ENCODE data around the gene MED29. TPM values are rescaled to one million over a fixed set of nuclear protein-coding genes. Genes with fewer than 3 reads are reported as not detected.
A peak's percentile ranks its signal among the peaks of the same experiment; 100 is the strongest.

MED29 gene
- total and polyA plus RNA-seq, 2 of the 13 experiments (the other 11 are each of a cell fraction or from before 2014, with no cell fraction given), result 14.0 to 19.7 TPM

DNA sequence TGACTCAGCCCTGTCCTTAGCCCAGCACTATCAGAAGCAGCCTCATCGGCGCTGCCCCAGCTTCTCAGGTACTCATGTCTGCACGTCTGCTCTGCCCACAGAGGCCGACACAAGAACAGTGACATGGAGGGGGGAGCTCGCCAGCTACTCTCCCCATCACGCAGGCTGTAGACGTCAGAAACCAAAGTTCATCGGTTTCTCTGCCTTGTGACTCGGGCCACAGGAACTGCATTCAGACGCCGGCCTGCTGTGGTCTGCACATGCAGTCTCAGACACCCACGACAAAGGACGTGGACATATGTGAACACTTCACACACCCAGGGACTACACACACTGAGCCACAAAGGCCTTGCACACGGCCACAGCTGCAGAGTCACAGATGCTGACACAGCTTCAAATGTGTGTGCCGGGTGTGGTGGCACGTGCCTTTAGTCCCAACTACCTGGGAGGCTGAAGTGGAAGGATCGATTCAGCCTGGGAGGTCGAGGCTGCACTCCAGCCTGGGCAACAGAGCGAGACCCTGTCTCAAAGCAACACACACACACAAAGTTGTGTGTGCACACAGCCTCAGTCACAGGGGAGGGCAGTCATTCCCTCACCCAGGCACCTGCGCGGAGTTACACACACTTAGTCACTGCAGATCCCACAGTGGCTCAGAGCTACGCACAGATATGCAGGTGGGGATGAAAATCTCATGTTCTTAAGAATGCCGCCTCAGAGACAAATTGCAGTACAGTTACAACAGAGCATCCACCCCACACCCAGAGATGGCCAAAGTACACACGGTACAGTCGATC lies 10.6 kb downstream of the MED29 start (continued):
- TF ChIP-seq PHB2 (IDR thresholded peaks at IDR 0.05; ENCODE audit: partially characterized antibody) (no peak), SMARCC2 (IDR thresholded peaks at IDR 0.05) (no peak), TGIF2 (CRISPR knock-in tag; IDR thresholded peaks at IDR 0.05) (peak; percentile 7; the same call in 1 of the 2 replicates), ZNF282 (IDR thresholded peaks at IDR 0.05; ENCODE audit: partially characterized antibody) (no peak), ZKSCAN5 (CRISPR knock-in tag; IDR thresholded peaks at IDR 0.05) (no peak), E2F2 (CRISPR knock-in tag; IDR thresholded peaks at IDR 0.05; ENCODE audit: borderline replicate concordance) (no peak), ZSCAN21 (CRISPR knock-in tag; IDR thresholded peaks at IDR 0.05; ENCODE audit: borderline replicate concordance) (peak; percentile 75), PHF21A (CRISPR knock-in tag; IDR thresholded peaks at IDR 0.05) (peak; percentile 92), ZNF792 (CRISPR knock-in tag; IDR thresholded peaks at IDR 0.05) (peak; percentile 56; the same call in 1 of the 2 replicates), ZNF331 (CRISPR knock-in tag; IDR thresholded peaks at IDR 0.05) (peak; percentile 80; the same call in 1 of the 2 replicates), TCF7L2 (IDR thresholded peaks at IDR 0.05; ENCODE audit: low read depth, low read length) (no peak), ZBTB21 (CRISPR knock-in tag; IDR thresholded peaks at IDR 0.05) (peak; percentile 75), NPAS2 (CRISPR knock-in tag; IDR thresholded peaks at IDR 0.05; ENCODE audit: borderline replicate concordance) (no peak), GFI1 (CRISPR knock-in tag; IDR thresholded peaks at IDR 0.05; ENCODE audit: borderline replicate concordance) (peak; percentile 54; the same call in 1 of the 2 replicates), BRD4 (CRISPR knock-in tag; IDR thresholded peaks at IDR 0.05) (no peak; the same call in 1 of the 2 replicates), ZNF143 (CRISPR knock-in tag; IDR thresholded peaks at IDR 0.05) (peak; percentile 39; the same call in 1 of the 2 replicates), LCORL (IDR thresholded peaks at IDR 0.05) (no peak), LCORL (CRISPR knock-in tag; IDR thresholded peaks at IDR 0.05) (peak; percentile 78; the same call in 1 of the 2 replicates), HDAC1 (CRISPR knock-in tag; IDR thresholded peaks at IDR 0.05) (peak; percentile 91), ZNF24 (IDR thresholded peaks at IDR 0.05) (no peak), ZNF891 (CRISPR knock-in tag; IDR thresholded peaks at IDR 0.05) (peak; percentile 97), DR1 (CRISPR knock-in tag; IDR thresholded peaks at IDR 0.05) (0 out of 2 replicates have a peak, but pooled peaks have one; percentile 36), ASH2L (IDR thresholded peaks at IDR 0.05; ENCODE audit: insufficient read length, low read depth, low read length) (peak; percentile 87), ZMYM4 (CRISPR knock-in tag; IDR thresholded peaks at IDR 0.05) (peak; percentile 47), HMGXB4 (CRISPR knock-in tag; IDR thresholded peaks at IDR 0.05; ENCODE audit: borderline replicate concordance in 1 of 2, low read depth in 1 of 2) (peak; percentile 50 to 93; a peak in 2 of 4 replicates), IRX3 (CRISPR knock-in tag; IDR thresholded peaks at IDR 0.05; ENCODE audit: borderline replicate concordance, low read depth) (no peak), ZNF790 (CRISPR knock-in tag; IDR thresholded peaks at IDR 0.05; ENCODE audit: borderline replicate concordance) (peak; percentile 64; the same call in 1 of the 2 replicates)
- TF ChIP-seq, protein P1, sequence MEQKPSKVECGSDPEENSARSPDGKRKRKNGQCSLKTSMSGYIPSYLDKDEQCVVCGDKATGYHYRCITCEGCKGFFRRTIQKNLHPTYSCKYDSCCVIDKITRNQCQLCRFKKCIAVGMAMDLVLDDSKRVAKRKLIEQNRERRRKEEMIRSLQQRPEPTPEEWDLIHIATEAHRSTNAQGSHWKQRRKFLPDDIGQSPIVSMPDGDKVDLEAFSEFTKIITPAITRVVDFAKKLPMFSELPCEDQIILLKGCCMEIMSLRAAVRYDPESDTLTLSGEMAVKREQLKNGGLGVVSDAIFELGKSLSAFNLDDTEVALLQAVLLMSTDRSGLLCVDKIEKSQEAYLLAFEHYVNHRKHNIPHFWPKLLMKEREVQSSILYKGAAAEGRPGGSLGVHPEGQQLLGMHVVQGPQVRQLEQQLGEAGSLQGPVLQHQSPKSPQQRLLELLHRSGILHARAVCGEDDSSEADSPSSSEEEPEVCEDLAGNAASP (CRISPR knock-in tag; IDR thresholded peaks at IDR 0.05; ENCODE audit: borderline replicate concordance), result peak; percentile 13; the same call in 1 of the 2 replicates

All from HepG2 (cell line).